Activated CD4-positive, alpha-beta memory T cell treated with anti-CD3 and anti-CD28 coated beads for 36 hours (primary cell): ENCODE data around the gene TMPRSS4. TPM values are rescaled to one million over a fixed set of nuclear protein-coding genes. Genes with fewer than 3 reads are reported as not detected.

Source experiments
- CTCF ChIA-PET: fragments of 350-600 bp; sonication (Branson Sonifier 250); formaldehyde crosslinking; loops from one replicate; lab custom pipeline; 2021; ENCODE audit warnings: antibody characterized with exemption, inconsistent platforms; lab: Charles Lee
- POLR2A ChIA-PET: fragments of 350-600 bp; sonication (Branson Sonifier 250); formaldehyde crosslinking; loops from one replicate; lab custom pipeline; 2021; ENCODE audit warnings: antibody characterized with exemption; lab: Charles Lee
- DNase-seq: peaks from one replicate; pipeline ENCODE4 v3.0.0-alpha.2; 2020
- H3K27ac Mint-ChIP-seq: one replicate; pipeline ENCODE4 v1.8.0; 2021; ENCODE audit warnings: mixed read lengths
- H3K27me3 Mint-ChIP-seq: one replicate; pipeline ENCODE4 v1.8.0; 2021; ENCODE audit warnings: mixed read lengths
- H3K36me3 Mint-ChIP-seq: one replicate; pipeline ENCODE4 v1.8.0; 2021; ENCODE audit warnings: mixed read lengths
- H3K4me1 Mint-ChIP-seq: one replicate; pipeline ENCODE4 v1.8.0; 2021; ENCODE audit warnings: low read depth, mixed read lengths
- H3K4me3 Mint-ChIP-seq: one replicate; pipeline ENCODE4 v1.8.0; 2021; ENCODE audit warnings: mild to moderate bottlenecking, mixed read lengths
- H3K9me3 Mint-ChIP-seq: one replicate; pipeline ENCODE4 v1.8.0; 2021; ENCODE audit warnings: mixed read lengths
- intact Hi-C: fragments of 100-400 bp; cut with micrococcal nuclease; formaldehyde crosslinking; loops from one replicate; pipeline ENCODE4 v1.15.1; 2023
- total RNA-seq, 2 experiments: library from RNA; stranded (reverse); gene quantifications; one replicate each; pipeline ENCODE4 v1.2.3, GENCODE V29; 2021

The TMPRSS4 gene
- total RNA-seq, 2 experiments from 2014 or later, result not detected

- no peaks in the 10 kb centered on the region for H3K36me3 Mint-ChIP-seq
Observed at GRCh38 chr11:118114266-118114665, 37.4 kb downstream of the TMPRSS4 start.

GRCh38 chr11:118115048-118115447 lies 38.2 kb downstream of the TMPRSS4 start:
- H3K27ac Mint-ChIP-seq, result no peak overlapping the region
- ChIA-PET CTCF (interaction anchor here (0.7 kb wide), 1 partner anchor 57 kb away, joined by 3 read pairs; no protein-coding TSS in a partner anchor), POLR2A (no interaction called here)
- no peak overlapping the region for H3K4me3 Mint-ChIP-seq
- H3K27me3 Mint-ChIP-seq, result peaks cover 2% of the 10 kb centered on the region
- no peaks in the 10 kb centered on the region for H3K9me3 Mint-ChIP-seq
- intact Hi-C loops, result no loop called here
- H3K36me3 Mint-ChIP-seq, result no peaks in the 10 kb centered on the region
- no peaks in the 10 kb centered on the region for H3K4me1 Mint-ChIP-seq
- no peak for DNase-seq

More at GRCh38 chr11:118114266-118114665, 37.4 kb downstream of the TMPRSS4 start:
- DNase-seq, result no peak
- intact Hi-C loops, result no loop called here
- Mint-ChIP-seq H3K27ac (no peak overlapping the region), H3K9me3 (no peaks in the 10 kb centered on the region), H3K4me1 (no peaks in the 10 kb centered on the region), H3K27me3 (peaks cover 2% of the 10 kb centered on the region), H3K4me3 (no peak overlapping the region)
- CTCF ChIA-PET, result interaction anchor here (0.8 to 1.1 kb wide), 2 partner anchors 58 to 305 kb away, joined by 3 read pairs; no protein-coding TSS in a partner anchor
- POLR2A ChIA-PET, result no interaction called here

- Mint-ChIP-seq H3K27me3 (peaks cover 2% of the 10 kb centered on the region), H3K9me3 (no peaks in the 10 kb centered on the region), H3K4me1 (no peaks in the 10 kb centered on the region), H3K4me3 (no peak overlapping the region), H3K27ac (no peak overlapping the region), H3K36me3 (no peaks in the 10 kb centered on the region)
- intact Hi-C loops, result no loop called here
- CTCF ChIA-PET, result no interaction called here
- POLR2A ChIA-PET, result no interaction called here
- no peak for DNase-seq
Observed at GRCh38 chr11:118117790-118118601, 41.1 kb downstream of the TMPRSS4 start.

- DNase-seq, result no peak
- ChIA-PET POLR2A (no interaction called here), CTCF (no interaction called here)
- Mint-ChIP-seq H3K36me3 (no peaks in the 10 kb centered on the region), H3K4me3 (no peak overlapping the region), H3K4me1 (no peaks in the 10 kb centered on the region), H3K9me3 (no peaks in the 10 kb centered on the region), H3K27me3 (peaks cover 2% of the 10 kb centered on the region), H3K27ac (no peak overlapping the region)
- intact Hi-C loops, result no loop called here
Observed at GRCh38 chr11:118120793-118121192, 43.9 kb downstream of the TMPRSS4 start.

GRCh38 chr11:118124929-118125535 lies 48.2 kb downstream of the TMPRSS4 start:
- Mint-ChIP-seq H3K27ac (no peak overlapping the region), H3K9me3 (no peaks in the 10 kb centered on the region), H3K4me1 (peaks cover 2% of the 10 kb centered on the region), H3K27me3 (peaks cover 6% of the 10 kb centered on the region), H3K36me3 (no peaks in the 10 kb centered on the region), H3K4me3 (no peak overlapping the region)
- DNase-seq, result no peak
- intact Hi-C loops, result no loop called here
- CTCF ChIA-PET, result interaction anchor here (1.6 kb wide), 1 partner anchor 46 kb away, joined by 8 read pairs; no protein-coding TSS in a partner anchor
- POLR2A ChIA-PET, result no interaction called here

- Mint-ChIP-seq H3K36me3 (no peaks in the 10 kb centered on the region), H3K4me3 (no peak overlapping the region), H3K4me1 (peaks cover 2% of the 10 kb centered on the region), H3K9me3 (no peaks in the 10 kb centered on the region), H3K27me3 (peaks cover 6% of the 10 kb centered on the region), H3K27ac (no peak overlapping the region)
- intact Hi-C loops, result no loop called here
- no peak for DNase-seq
- CTCF ChIA-PET, result interaction anchor here (1.6 kb wide), 1 partner anchor 45 kb away, joined by 8 read pairs; no protein-coding TSS in a partner anchor
- POLR2A ChIA-PET, result no interaction called here
Observed at GRCh38 chr11:118126082-118126838, 49.4 kb downstream of the TMPRSS4 start.

- ChIA-PET CTCF (interaction anchor here (1.1 kb wide), 1 partner anchor 43 kb away, joined by 4 read pairs; no protein-coding TSS in a partner anchor), POLR2A (no interaction called here)
- Mint-ChIP-seq H3K4me1 (peaks cover 2% of the 10 kb centered on the region), H3K9me3 (no peaks in the 10 kb centered on the region), H3K27ac (no peak overlapping the region), H3K4me3 (no peak overlapping the region), H3K27me3 (peaks cover 6% of the 10 kb centered on the region), H3K36me3 (no peaks in the 10 kb centered on the region)
- intact Hi-C loops, result no loop called here
- no peak for DNase-seq
Observed at GRCh38 chr11:118128310-118128709, 51.4 kb downstream of the TMPRSS4 start.

- no peaks in the 10 kb centered on the region for H3K36me3 Mint-ChIP-seq
- no peak overlapping the region for H3K4me3 Mint-ChIP-seq
- peaks cover 8% of the 10 kb centered on the region for H3K27me3 Mint-ChIP-seq
- no peak overlapping the region for H3K27ac Mint-ChIP-seq
- intact Hi-C loops, result no loop called here
- CTCF ChIA-PET, result no interaction called here
- H3K4me1 Mint-ChIP-seq, result peaks cover 2% of the 10 kb centered on the region
- POLR2A ChIA-PET, result no interaction called here
- no peaks in the 10 kb centered on the region for H3K9me3 Mint-ChIP-seq
- no peak for DNase-seq
Observed at GRCh38 chr11:118128721-118129470, 52.0 kb downstream of the TMPRSS4 start.

GRCh38 chr11:118129471-118130172 lies 52.7 kb downstream of the TMPRSS4 start:
- intact Hi-C loops, result no loop called here
- Mint-ChIP-seq H3K36me3 (no peaks in the 10 kb centered on the region), H3K27me3 (peaks cover 11% of the 10 kb centered on the region), H3K4me1 (peaks cover 2% of the 10 kb centered on the region), H3K27ac (no peak overlapping the region), H3K4me3 (no peak overlapping the region), H3K9me3 (no peaks in the 10 kb centered on the region)
- ChIA-PET CTCF (no interaction called here), POLR2A (no interaction called here)
- no peak for DNase-seq

- intact Hi-C loops, result no loop called here
- Mint-ChIP-seq H3K27ac (peak overlapping the region; percentile 1), H3K4me3 (no peak overlapping the region), H3K4me1 (no peaks in the 10 kb centered on the region), H3K36me3 (no peaks in the 10 kb centered on the region), H3K9me3 (no peaks in the 10 kb centered on the region), H3K27me3 (peaks cover 14% of the 10 kb centered on the region)
- POLR2A ChIA-PET, result no interaction called here
- CTCF ChIA-PET, result no interaction called here
- no peak for DNase-seq
Observed at GRCh38 chr11:118132385-118133151, 55.7 kb downstream of the TMPRSS4 start.
